HEK293 (cell line): Measurements from ENCODE around the gene CENPP.

Source experiments
- CTCF ChIA-PET: fragments of 350-600 bp; formaldehyde crosslinking; extraction: SDS; loops from one replicate; lab custom pipeline; 2021; ENCODE audit warnings: antibody characterized with exemption; lab: Yijun Ruan, JAX
- POLR2A ChIA-PET: fragments of 300-600 bp; formaldehyde crosslinking; extraction: SDS; loops from one replicate; lab custom pipeline; 2020; ENCODE audit warnings: antibody characterized with exemption, inconsistent platforms; lab: Yijun Ruan, JAX
- H3K27ac ChIP-seq: fragments of 200-500 bp; sonication (Bioruptor generic); 2 replicates; pipeline ENCODE4 v1.5.1; 2014; ENCODE audit warnings: low read depth, low read length, control low read depth, inconsistent platforms; ENCODE audit errors: extremely low read depth
- H3K36me3 ChIP-seq, 2 experiments: fragments of 200-500 bp in 1 of 2; sonication (Bioruptor generic) in 1 of 2; 1 replicate in 1 of 2; 2 replicates in 1 of 2; pipeline ENCODE4 v1.5.1; 2014 to 2017; ENCODE audit warnings: inconsistent platforms in 2 of 2, low read length in 2 of 2; ENCODE audit not compliant: control insufficient read depth in 2 of 2, insufficient read depth in 1 of 2
- H3K4me1 ChIP-seq: fragments of 200-500 bp; sonication (Bioruptor generic); 2 replicates; pipeline ENCODE4 v1.5.1; 2014; ENCODE audit warnings: mild to moderate bottlenecking, low read length, inconsistent platforms; ENCODE audit not compliant: control insufficient read depth, insufficient read depth
- H3K4me3 ChIP-seq: 2 replicates; pipeline ENCODE4 v1.5.1; 2011; ENCODE audit warnings: low read depth, mild to moderate bottlenecking, control low read depth, low read length, moderate library complexity
- H3K9me3 ChIP-seq: fragments of 200-500 bp; sonication (Bioruptor generic); 2 replicates; pipeline ENCODE4 v1.5.1; 2014; ENCODE audit warnings: low read depth, low read length, inconsistent platforms; ENCODE audit not compliant: control insufficient read depth, insufficient read depth
- GFI1B ChIP-seq: fragments of 450-650 bp; formaldehyde crosslinking; IDR thresholded peaks from 2 replicates; pipeline ENCODE4 v1.5.1; 2016; ENCODE audit warnings: missing biosample characterization, missing genetic modification characterization
- KLF8 ChIP-seq: fragments of 450-650 bp; formaldehyde crosslinking; IDR thresholded peaks from 2 replicates; pipeline ENCODE4 v1.5.1; 2016; ENCODE audit warnings: missing biosample characterization, missing genetic modification characterization
- PRDM1 ChIP-seq: fragments of 450-650 bp; formaldehyde crosslinking; IDR thresholded peaks from 2 replicates; pipeline ENCODE4; 2016; ENCODE audit warnings: missing biosample characterization, missing genetic modification characterization
- ZBTB48 ChIP-seq: fragments of 450-650 bp; formaldehyde crosslinking; IDR thresholded peaks from 2 replicates; pipeline ENCODE4 v1.5.1; 2016; ENCODE audit warnings: missing biosample characterization, missing genetic modification characterization
- ZNF140 ChIP-seq: fragments of 450-650 bp; formaldehyde crosslinking; IDR thresholded peaks from 2 replicates; pipeline ENCODE4 v1.5.1; 2016; ENCODE audit warnings: missing biosample characterization, missing genetic modification characterization
- ZNF157 ChIP-seq: fragments of 450-650 bp; formaldehyde crosslinking; IDR thresholded peaks from 2 replicates; pipeline ENCODE4 v1.5.1; 2016; ENCODE audit warnings: missing biosample characterization, missing genetic modification characterization
- ZNF16 ChIP-seq: fragments of 450-650 bp; formaldehyde crosslinking; IDR thresholded peaks from 2 replicates; pipeline ENCODE4 v1.5.1; 2016; ENCODE audit warnings: low read depth, missing biosample characterization, missing genetic modification characterization
- ZNF19 ChIP-seq: fragments of 450-650 bp; formaldehyde crosslinking; IDR thresholded peaks from 2 replicates; pipeline ENCODE4; 2016; ENCODE audit warnings: missing biosample characterization, missing genetic modification characterization, low read depth
- ZNF266 ChIP-seq: fragments of 450-650 bp; formaldehyde crosslinking; IDR thresholded peaks from 2 replicates; pipeline ENCODE4 v1.5.1; 2016; ENCODE audit warnings: missing biosample characterization, missing genetic modification characterization, low read depth
- ZNF391 ChIP-seq: fragments of 450-650 bp; formaldehyde crosslinking; IDR thresholded peaks from 2 replicates; pipeline ENCODE4 v1.5.1; 2016; ENCODE audit warnings: low read depth, missing biosample characterization, missing genetic modification characterization, borderline replicate concordance
- ZNF48 ChIP-seq: fragments of 450-650 bp; formaldehyde crosslinking; IDR thresholded peaks from 2 replicates; pipeline ENCODE4 v1.5.1; 2016; ENCODE audit warnings: missing biosample characterization, missing genetic modification characterization
- ZNF561 ChIP-seq: fragments of 450-650 bp; IDR thresholded peaks from 2 replicates; pipeline ENCODE4 v1.5.1; 2018; ENCODE audit warnings: missing biosample characterization, missing genetic modification characterization, borderline replicate concordance
- ZNF701 ChIP-seq: fragments of 450-650 bp; formaldehyde crosslinking; IDR thresholded peaks from 2 replicates; pipeline ENCODE4 v1.5.1; 2016; ENCODE audit warnings: missing biosample characterization, missing genetic modification characterization
- ZSCAN16 ChIP-seq: fragments of 450-650 bp; formaldehyde crosslinking; IDR thresholded peaks from 2 replicates; pipeline ENCODE4 v1.5.1; 2016; ENCODE audit warnings: missing biosample characterization, missing genetic modification characterization
- ZSCAN23 ChIP-seq: fragments of 450-650 bp; formaldehyde crosslinking; IDR thresholded peaks from 2 replicates; pipeline ENCODE4 v1.5.1; 2016; ENCODE audit warnings: missing biosample characterization, missing genetic modification characterization
- TF ChIP-seq, protein P1 (sequence below): fragments of 450-650 bp; formaldehyde crosslinking; IDR thresholded peaks from 2 replicates; pipeline ENCODE4 v1.5.1; 2016; ENCODE audit warnings: missing biosample characterization, missing genetic modification characterization
- TF ChIP-seq, protein P2 (sequence below): IDR thresholded peaks from 2 replicates; pipeline ENCODE4 v1.6.1; 2011; ENCODE audit warnings: mild to moderate bottlenecking, low read depth, low read length, borderline replicate concordance
- TF ChIP-seq, protein P3 (sequence below): fragments of 450-650 bp; formaldehyde crosslinking; IDR thresholded peaks from 2 replicates; pipeline ENCODE4 v1.5.1; 2017; ENCODE audit warnings: missing biosample characterization, missing genetic modification characterization
- TF ChIP-seq, protein P4 (sequence below): fragments of 450-650 bp; IDR thresholded peaks from 2 replicates; pipeline ENCODE4 v1.5.1; 2018; ENCODE audit warnings: missing biosample characterization, mild to moderate bottlenecking, missing genetic modification characterization

CENPP gene

DNA sequence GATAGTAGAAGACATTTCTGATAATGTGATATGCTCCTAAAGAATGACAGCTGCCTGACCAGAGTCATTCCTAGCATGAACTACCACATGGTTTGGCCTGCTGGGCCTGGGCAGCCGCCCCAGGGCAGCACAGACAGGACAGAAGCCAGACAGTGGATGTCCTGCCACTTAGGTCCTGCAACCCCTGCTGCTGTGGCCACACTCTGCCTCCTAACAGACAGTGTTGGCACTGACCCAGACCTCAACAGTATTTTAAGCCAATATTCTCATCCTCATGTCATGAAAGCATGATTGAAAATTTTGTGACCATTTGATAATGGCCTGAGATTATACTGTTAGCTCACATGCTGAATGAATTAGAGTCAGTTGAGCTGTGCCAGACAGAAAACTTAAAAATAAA lies 15.8 kb downstream of the CENPP start:
- H3K4me3 ChIP-seq = no peak overlapping the region
- no peak overlapping the region for H3K27ac ChIP-seq
- no peak for TF ChIP-seq ZNF391
- no peak for TF ChIP-seq GFI1B (tag by site-specific recombination)
- TF ChIP-seq ZNF701 (tag by site-specific recombination) = no peak
- TF ChIP-seq, protein P1, sequence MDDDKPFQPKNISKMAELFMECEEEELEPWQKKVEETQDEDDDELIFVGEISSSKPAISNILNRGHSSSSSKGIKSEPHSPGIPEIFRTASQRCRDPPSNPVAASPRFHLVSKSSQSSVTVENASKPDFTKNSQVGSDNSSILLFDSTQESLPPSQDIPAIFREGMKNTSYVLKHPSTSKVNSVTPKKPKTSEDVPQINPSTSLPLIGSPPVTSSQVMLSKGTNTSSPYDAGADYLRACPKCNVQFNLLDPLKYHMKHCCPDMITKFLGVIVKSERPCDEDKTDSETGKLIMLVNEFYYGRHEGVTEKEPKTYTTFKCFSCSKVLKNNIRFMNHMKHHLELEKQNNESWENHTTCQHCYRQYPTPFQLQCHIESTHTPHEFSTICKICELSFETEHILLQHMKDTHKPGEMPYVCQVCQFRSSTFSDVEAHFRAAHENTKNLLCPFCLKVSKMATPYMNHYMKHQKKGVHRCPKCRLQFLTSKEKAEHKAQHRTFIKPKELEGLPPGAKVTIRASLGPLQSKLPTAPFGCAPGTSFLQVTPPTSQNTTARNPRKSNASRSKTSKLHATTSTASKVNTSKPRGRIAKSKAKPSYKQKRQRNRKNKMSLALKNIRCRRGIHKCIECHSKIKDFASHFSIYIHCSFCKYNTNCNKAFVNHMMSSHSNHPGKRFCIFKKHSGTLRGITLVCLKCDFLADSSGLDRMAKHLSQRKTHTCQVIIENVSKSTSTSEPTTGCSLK (tag by site-specific recombination) = no peak
- no peak for TF ChIP-seq ZSCAN23 (tag by site-specific recombination)
- H3K9me3 ChIP-seq = no peaks in the 10 kb centered on the region
- POLR2A ChIA-PET = no interaction called here
- peaks cover 5 to 52% of the 10 kb centered on the region in 2 experiments; a peak in 2 of 3 replicates for H3K36me3 ChIP-seq
- CTCF ChIA-PET = no interaction called here
- no peaks in the 10 kb centered on the region for H3K4me1 ChIP-seq

DNA sequence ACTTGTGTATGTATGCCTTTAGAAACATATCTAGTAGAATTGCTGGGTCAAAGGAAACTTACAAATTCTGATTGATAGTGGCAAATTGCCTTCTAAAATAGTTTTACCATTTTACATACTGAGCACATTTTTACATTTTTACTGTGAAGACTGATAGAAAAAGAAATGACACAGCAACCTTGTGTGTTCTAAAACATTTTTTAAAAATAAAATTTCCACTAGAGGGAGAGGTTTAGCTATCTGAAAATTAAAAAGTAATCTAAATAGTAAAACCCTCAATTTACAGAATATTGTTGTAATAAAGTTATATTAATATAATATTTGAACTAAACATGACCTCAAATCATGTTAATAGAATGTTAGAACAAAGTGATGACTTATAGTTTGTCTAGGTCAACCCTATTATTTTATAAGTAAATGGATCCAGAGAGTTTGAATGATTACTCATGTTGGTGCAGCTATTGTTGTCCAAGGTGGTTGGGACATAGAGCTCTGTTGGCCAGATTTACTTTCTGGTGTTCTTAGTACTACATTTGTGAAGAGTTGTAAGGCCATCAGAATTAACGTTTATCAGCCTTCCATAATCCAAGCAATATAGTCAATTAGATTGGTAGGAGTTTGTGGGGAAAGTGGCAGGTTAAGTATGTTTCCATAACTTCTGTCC lies 17.2 kb downstream of the CENPP start:
- H3K36me3 ChIP-seq = peaks cover 4 to 42% of the 10 kb centered on the region in 2 experiments
- no peak overlapping the region for H3K4me3 ChIP-seq
- TF ChIP-seq, protein P2, sequence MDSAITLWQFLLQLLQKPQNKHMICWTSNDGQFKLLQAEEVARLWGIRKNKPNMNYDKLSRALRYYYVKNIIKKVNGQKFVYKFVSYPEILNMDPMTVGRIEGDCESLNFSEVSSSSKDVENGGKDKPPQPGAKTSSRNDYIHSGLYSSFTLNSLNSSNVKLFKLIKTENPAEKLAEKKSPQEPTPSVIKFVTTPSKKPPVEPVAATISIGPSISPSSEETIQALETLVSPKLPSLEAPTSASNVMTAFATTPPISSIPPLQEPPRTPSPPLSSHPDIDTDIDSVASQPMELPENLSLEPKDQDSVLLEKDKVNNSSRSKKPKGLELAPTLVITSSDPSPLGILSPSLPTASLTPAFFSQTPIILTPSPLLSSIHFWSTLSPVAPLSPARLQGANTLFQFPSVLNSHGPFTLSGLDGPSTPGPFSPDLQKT = no peak
- no peak for TF ChIP-seq ZNF140 (tag by site-specific recombination)
- TF ChIP-seq ZNF157 (tag by site-specific recombination) = no peak
- TF ChIP-seq ZNF16 (tag by site-specific recombination) = no peak
- TF ChIP-seq ZNF48 (tag by site-specific recombination) = no peak
- no peak for TF ChIP-seq PRDM1 (tag by site-specific recombination)
- TF ChIP-seq, all 188 proteins: peak for 0
- H3K27ac ChIP-seq = no peak overlapping the region
- H3K9me3 ChIP-seq = no peaks in the 10 kb centered on the region
- ChIA-PET POLR2A (no interaction called here), CTCF (interaction anchor here (0.6 to 1.5 kb wide), 4 partner anchors 17 to 448 kb away, joined by 3 to 4 read pairs (median 4); partner anchors contain the start of gene CENPP)
- H3K4me1 ChIP-seq = no peaks in the 10 kb centered on the region

- CTCF ChIA-PET = no interaction called here
- POLR2A ChIA-PET = no interaction called here
These were observed 19.8 kb downstream of the CENPP start for GRCh38 chr9:92345582-92345981.

DNA sequence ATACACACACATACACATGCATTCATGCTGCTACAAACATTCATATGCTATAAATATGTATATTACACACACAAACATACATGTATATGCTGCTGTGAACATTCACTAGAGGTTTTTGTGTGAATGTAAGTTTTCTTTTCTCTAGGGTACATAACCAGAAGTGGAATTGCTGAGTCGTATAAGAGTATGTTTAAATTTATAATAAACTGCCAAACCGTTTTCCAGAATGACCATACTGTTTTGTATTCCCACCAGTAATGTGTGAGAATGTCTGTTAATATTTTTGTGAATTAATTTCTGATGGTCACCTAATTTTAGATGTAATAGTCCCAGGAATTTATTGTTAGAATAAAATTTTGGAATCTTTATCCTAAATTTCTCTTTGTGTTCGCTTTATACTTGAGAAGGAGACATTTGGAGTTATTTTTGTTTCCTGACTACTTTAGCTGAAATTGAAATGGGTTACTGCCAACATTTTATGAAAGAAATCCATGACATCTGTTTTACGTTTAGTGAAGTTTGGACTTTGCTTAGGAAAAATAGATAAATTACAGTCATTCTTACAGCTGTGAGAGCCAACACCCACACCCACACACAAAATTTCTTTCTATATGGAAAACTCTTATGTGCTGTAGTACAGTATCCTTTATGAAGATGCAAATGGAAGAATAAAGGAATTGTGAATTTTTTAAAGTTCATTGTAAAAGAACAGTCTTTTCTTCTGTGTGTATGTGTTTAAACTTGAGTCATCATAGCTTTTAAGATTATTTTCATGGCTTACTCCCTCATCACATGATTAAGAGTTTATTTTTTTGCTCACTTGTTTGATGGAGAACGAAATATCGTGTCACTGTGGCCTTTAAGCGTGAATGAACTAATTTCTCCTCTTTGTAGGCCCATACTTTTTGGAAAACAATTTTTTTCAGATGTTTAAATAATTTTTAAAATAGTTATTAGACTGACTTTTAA lies 24.3 kb downstream of the CENPP start:
- peaks cover 0 to 21% of the 10 kb centered on the region in 2 experiments for H3K36me3 ChIP-seq
- no peaks in the 10 kb centered on the region for H3K4me1 ChIP-seq
- H3K4me3 ChIP-seq = no peak overlapping the region
- no peak overlapping the region for H3K27ac ChIP-seq
- no peaks in the 10 kb centered on the region for H3K9me3 ChIP-seq
- POLR2A ChIA-PET = no interaction called here
- CTCF ChIA-PET = interaction anchor here (0.7 kb wide), 1 partner anchor 369 kb away, joined by 4 read pairs; no protein-coding TSS in a partner anchor
- TF ChIP-seq ZNF19 (tag by site-specific recombination) (no peak), KLF8 (tag by site-specific recombination) (no peak), ZSCAN16 (tag by site-specific recombination) (no peak), ZBTB48 (tag by site-specific recombination) (no peak)
- TF ChIP-seq, protein P3, sequence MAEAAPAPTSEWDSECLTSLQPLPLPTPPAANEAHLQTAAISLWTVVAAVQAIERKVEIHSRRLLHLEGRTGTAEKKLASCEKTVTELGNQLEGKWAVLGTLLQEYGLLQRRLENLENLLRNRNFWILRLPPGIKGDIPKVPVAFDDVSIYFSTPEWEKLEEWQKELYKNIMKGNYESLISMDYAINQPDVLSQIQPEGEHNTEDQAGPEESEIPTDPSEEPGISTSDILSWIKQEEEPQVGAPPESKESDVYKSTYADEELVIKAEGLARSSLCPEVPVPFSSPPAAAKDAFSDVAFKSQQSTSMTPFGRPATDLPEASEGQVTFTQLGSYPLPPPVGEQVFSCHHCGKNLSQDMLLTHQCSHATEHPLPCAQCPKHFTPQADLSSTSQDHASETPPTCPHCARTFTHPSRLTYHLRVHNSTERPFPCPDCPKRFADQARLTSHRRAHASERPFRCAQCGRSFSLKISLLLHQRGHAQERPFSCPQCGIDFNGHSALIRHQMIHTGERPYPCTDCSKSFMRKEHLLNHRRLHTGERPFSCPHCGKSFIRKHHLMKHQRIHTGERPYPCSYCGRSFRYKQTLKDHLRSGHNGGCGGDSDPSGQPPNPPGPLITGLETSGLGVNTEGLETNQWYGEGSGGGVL (tag by site-specific recombination) = no peak
- TF ChIP-seq, protein P4, sequence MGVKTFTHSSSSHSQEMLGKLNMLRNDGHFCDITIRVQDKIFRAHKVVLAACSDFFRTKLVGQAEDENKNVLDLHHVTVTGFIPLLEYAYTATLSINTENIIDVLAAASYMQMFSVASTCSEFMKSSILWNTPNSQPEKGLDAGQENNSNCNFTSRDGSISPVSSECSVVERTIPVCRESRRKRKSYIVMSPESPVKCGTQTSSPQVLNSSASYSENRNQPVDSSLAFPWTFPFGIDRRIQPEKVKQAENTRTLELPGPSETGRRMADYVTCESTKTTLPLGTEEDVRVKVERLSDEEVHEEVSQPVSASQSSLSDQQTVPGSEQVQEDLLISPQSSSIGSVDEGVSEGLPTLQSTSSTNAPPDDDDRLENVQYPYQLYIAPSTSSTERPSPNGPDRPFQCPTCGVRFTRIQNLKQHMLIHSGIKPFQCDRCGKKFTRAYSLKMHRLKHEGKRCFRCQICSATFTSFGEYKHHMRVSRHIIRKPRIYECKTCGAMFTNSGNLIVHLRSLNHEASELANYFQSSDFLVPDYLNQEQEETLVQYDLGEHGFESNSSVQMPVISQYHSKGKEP (tag by site-specific recombination) = no peak

More at GRCh38 chr9:92345582-92345981, 19.8 kb downstream of the CENPP start:
- Histone ChIP-seq H3K4me1 (no peaks in the 10 kb centered on the region), H3K27ac (no peak overlapping the region), H3K36me3 (peaks cover 0 to 25% of the 10 kb centered on the region in 2 experiments), H3K4me3 (no peak overlapping the region), H3K9me3 (no peaks in the 10 kb centered on the region)
- TF ChIP-seq ZNF561 = no peak
- TF ChIP-seq ZNF266 (tag by site-specific recombination) = no peak
